Subcutaneous adipose tissue (tissue), 4 donors: Measurements from ENCODE around the gene FBXO2. TPM values are rescaled to one million over a fixed set of nuclear protein-coding genes. Genes with fewer than 3 reads are reported as not detected.

Experiments
- total RNA-seq, 4 donors: library from RNA; depleted of rRNA; stranded (reverse); fragments of >200 nt; gene quantifications; one replicate each; pipeline ENCODE4 v1.1.0, GENCODE V29; 2016
- TF ChIP-seq, protein P1 (sequence below): fragments of 450-650 bp; IDR thresholded peaks from one replicate; pipeline ENCODE4 v1.5.1; 2016; ENCODE audit warnings: low read depth, mild to moderate bottlenecking, control low read depth, antibody characterized with exemption, moderate library complexity

The FBXO2 gene
- total RNA-seq, 4 donors from 2014 or later, result 0.22 to 0.51 TPM; not detected in 2

DNA sequence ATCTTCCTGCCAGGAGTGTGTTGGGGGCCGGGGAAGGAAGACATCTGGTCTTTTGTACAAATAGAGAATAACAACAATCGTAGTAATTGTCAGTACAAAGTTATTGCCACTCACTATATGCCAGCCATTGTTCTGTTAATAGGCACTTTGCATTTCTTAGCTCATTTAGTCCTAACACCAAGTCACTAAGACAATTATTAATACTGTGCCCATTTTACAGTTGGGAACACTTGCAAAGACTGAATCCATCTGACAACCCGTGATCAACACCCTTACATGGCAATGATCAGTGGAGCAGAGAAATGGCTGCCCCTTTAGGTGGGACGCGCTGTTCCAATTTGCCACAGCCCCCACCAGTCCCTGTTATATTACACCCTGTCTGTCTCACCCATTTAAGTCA lies 33.3 kb downstream of the FBXO2 start:
- TF ChIP-seq, protein P1, sequence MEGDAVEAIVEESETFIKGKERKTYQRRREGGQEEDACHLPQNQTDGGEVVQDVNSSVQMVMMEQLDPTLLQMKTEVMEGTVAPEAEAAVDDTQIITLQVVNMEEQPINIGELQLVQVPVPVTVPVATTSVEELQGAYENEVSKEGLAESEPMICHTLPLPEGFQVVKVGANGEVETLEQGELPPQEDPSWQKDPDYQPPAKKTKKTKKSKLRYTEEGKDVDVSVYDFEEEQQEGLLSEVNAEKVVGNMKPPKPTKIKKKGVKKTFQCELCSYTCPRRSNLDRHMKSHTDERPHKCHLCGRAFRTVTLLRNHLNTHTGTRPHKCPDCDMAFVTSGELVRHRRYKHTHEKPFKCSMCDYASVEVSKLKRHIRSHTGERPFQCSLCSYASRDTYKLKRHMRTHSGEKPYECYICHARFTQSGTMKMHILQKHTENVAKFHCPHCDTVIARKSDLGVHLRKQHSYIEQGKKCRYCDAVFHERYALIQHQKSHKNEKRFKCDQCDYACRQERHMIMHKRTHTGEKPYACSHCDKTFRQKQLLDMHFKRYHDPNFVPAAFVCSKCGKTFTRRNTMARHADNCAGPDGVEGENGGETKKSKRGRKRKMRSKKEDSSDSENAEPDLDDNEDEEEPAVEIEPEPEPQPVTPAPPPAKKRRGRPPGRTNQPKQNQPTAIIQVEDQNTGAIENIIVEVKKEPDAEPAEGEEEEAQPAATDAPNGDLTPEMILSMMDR, result no peak

DNA sequence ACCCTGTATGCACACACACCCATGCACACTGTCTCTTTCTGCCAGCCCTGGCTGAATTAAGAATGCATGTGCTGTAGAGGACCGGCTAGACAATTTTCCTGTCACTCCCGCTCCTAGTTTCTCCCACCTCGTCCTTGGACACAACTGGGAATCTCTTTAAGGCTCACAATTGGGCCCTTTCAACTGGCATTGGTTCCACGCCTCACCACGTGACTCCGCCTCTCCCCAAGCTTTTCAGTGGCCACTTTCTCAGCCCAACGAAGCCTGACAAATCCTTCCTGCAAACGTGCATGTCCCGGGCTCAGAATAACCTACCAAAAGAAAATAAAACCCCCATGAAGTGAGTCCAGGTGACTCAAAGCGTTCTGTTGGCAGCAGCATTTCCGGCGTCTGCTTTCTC lies 33.8 kb downstream of the FBXO2 start:
- TF ChIP-seq, protein P1, result no peak

DNA sequence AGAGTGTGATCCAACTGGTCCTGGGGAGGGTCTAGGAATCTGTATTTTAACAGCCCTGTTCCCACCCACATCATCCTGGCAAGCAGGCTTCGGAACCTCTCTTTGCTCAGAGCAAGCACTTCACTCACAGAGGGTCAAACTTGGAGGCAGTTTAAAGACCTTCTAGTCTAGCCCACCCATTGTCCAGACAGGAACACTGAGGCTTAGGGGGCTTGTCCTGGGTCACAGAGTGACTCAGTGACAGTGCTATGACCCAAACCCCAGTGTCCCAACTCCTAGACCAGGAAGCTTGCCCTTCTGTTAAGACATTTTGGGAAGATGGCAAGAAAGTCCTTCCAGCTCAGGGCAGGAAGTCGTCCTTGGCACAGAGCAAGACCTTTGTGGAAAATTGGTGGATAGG lies 36.5 kb downstream of the FBXO2 start:
- TF ChIP-seq, protein P1, result no peak

DNA sequence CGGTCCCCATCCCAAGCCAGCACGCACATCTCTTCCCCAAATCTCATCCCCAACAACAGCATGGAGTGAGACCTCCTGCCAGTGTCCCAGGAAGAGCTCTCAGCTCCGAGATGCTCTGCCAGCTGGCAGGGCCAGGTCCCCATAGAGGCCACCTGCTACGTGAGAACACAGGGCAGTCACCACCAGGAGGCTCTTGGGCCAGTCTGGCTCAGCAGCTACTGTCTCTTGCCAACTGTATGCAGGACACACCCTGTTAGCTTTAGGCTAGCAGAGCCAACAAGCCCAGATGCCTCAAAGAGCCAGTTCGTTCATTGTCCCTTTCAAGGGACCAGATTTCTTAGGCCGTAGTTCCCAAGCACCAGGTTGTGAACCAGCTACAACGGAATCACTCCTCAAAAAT lies 36.9 kb downstream of the FBXO2 start:
- TF ChIP-seq, protein P1, result no peak

DNA sequence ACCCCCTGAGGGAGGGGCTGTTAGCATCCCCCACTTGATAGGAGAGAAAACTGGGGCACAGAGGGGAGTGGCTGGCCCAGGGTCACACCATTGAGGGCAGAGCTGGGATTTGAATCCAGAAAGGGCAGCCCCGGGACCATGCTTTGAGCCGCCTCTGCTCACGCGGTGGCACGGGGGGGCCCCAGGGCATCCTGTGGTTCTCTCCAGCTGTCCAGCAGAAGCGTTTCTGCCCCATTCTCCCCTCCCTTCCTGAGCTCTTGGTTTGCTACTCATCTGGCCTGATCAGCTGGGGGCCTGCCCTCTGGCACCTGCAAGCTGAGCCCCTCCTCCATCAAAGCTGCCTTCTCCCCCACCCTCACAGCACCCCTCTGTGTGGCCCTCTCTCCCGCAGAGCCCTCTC lies 37.5 kb downstream of the FBXO2 start:
- TF ChIP-seq, protein P1, result no peak

DNA sequence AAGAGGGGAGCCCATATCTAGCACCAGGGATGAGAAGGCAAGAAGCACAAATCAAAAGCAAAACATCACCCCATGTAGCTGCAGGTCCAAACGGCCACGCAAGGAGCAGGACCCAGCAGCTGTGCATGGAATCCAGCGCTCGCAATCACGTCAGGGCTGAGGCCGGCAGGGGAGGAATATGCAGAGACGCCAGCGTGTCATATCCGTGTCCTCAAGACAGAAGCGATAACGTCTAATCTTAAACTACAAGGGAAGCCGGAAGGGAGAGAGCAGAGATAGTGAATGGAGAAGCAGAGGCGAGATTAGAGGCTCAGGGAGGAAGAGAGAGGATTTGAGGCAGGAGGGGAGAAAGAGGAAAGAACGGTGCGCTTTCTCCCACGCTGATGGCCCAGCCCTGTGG lies 39.1 kb downstream of the FBXO2 start:
- TF ChIP-seq, protein P1, result no peak

DNA sequence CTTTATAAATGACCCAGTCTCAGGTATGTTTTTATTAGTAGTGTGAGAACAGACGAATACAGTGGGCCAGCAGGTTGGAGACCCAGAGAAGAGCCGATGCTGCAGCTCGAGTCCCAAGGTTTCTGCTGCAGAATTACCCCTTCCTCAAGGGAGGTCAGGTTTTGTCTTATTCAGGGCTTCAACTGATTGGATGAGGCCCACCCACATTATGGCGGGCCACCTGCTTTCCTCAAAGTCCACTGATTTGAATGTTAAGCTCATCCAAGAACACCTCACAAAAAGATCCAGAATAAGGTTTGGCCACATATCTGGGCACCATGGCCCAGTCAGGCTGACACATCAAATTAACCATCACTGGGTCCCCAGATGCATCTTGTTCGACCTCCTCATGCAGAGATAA lies 40.9 kb downstream of the FBXO2 start:
- TF ChIP-seq, protein P1, result no peak
